Neuronal stem cell (in vitro differentiated cells): Measurements from ENCODE around the gene PLA2G2D.

Experiments used
- DNase-seq: peaks from one replicate; pipeline ENCODE4 v3.0.0-alpha.2; 2013; ENCODE audit warnings: low spot score
- H2AFZ ChIP-seq: one replicate; pipeline ENCODE4 v1.6.1; 2013; ENCODE audit warnings: mild to moderate bottlenecking, low read length, inconsistent platforms
- H2AK5ac ChIP-seq: 2 replicates; pipeline ENCODE4 v1.6.1; 2013; ENCODE audit warnings: low read depth, mild to moderate bottlenecking, inconsistent platforms, low read length, moderate library complexity, mixed read lengths
- H2BK120ac ChIP-seq: 2 replicates; pipeline ENCODE4 v1.6.1; 2013; ENCODE audit warnings: low read depth, mild to moderate bottlenecking, inconsistent platforms, low read length, moderate library complexity, mixed read lengths
- H2BK12ac ChIP-seq: one replicate; pipeline ENCODE4 v1.6.1; 2013; ENCODE audit warnings: low read length, inconsistent platforms
- H2BK15ac ChIP-seq: 2 replicates; pipeline ENCODE4 v1.6.1; 2013; ENCODE audit warnings: mild to moderate bottlenecking, low read length, inconsistent platforms, mixed read lengths
- H2BK5ac ChIP-seq: one replicate; pipeline ENCODE4 v1.6.1; 2013; ENCODE audit warnings: inconsistent platforms, mild to moderate bottlenecking, low read length, moderate library complexity
- H3K14ac ChIP-seq: one replicate; pipeline ENCODE4 v1.6.1; 2013; ENCODE audit warnings: low read length, inconsistent platforms
- H3K18ac ChIP-seq: 2 replicates; pipeline ENCODE4 v1.6.1; 2013; ENCODE audit warnings: low read length, inconsistent platforms
- H3K23ac ChIP-seq: 2 replicates; pipeline ENCODE4 v1.6.1; 2013; ENCODE audit warnings: low read depth, mild to moderate bottlenecking, mixed read lengths, low read length, inconsistent platforms; ENCODE audit not compliant: poor library complexity
- H3K27ac ChIP-seq: replicated peaks from 3 replicates; pipeline ENCODE4 v1.5.1; 2013; ENCODE audit warnings: low read length, inconsistent platforms
- H3K27me3 ChIP-seq, 3 experiments: 2 replicates each; pipeline ENCODE4 v1.6.1; 2013; ENCODE audit warnings: low read length in 3 of 3, mild to moderate bottlenecking in 2 of 3, inconsistent platforms in 1 of 3, low read depth in 1 of 3, mixed read lengths in 1 of 3, moderate library complexity in 1 of 3; ENCODE audit not compliant: control insufficient read depth in 3 of 3, insufficient read depth in 3 of 3
- H3K36me3 ChIP-seq, 2 donors: replicated peaks in 1 of 2; 2 replicates each; pipeline ENCODE4 v1.6.1; 2013; ENCODE audit warnings: low read length in 2 of 2; ENCODE audit not compliant: control insufficient read depth in 2 of 2, insufficient read depth in 2 of 2
- H3K4ac ChIP-seq: 2 replicates; pipeline ENCODE4 v1.6.1; 2013; ENCODE audit warnings: inconsistent platforms, mild to moderate bottlenecking, low read length, moderate library complexity
- H3K4me1 ChIP-seq, 2 donors: 1 replicate in 1 of 2; 2 replicates in 1 of 2; pipeline ENCODE4 v1.6.1; 2013; ENCODE audit warnings: low read length in 2 of 2, low read depth in 1 of 2; ENCODE audit not compliant: control insufficient read depth in 2 of 2, insufficient read depth in 1 of 2
- H3K4me2 ChIP-seq: one replicate; pipeline ENCODE4 v1.6.1; 2013; ENCODE audit warnings: mild to moderate bottlenecking, low read length, inconsistent platforms; ENCODE audit not compliant: insufficient read depth, poor library complexity, severe bottlenecking
- H3K4me3 ChIP-seq, 2 donors: 2 replicates each; pipeline ENCODE4 v1.5.1; 2013; ENCODE audit warnings: low read length in 2 of 2, mild to moderate bottlenecking in 2 of 2, inconsistent platforms in 1 of 2, moderate library complexity in 1 of 2
- H3K79me1 ChIP-seq: one replicate; pipeline ENCODE4 v1.6.1; 2013; ENCODE audit warnings: low read depth, mild to moderate bottlenecking, inconsistent platforms, low read length, moderate library complexity
- H3K9ac ChIP-seq: one replicate; pipeline ENCODE4 v1.6.1; 2013; ENCODE audit warnings: mild to moderate bottlenecking, low read depth, low read length, inconsistent platforms; ENCODE audit not compliant: poor library complexity
- H3K9me3 ChIP-seq, 2 donors: replicated peaks in 1 of 2; 2 replicates each; pipeline versions ENCODE3 to v1.6.1; 2013; ENCODE audit warnings: low read length in 2 of 2, mild to moderate bottlenecking in 2 of 2, inconsistent platforms in 1 of 2, low read depth in 1 of 2, mixed read lengths in 1 of 2, moderate library complexity in 1 of 2; ENCODE audit not compliant: control insufficient read depth in 2 of 2, insufficient read depth in 1 of 2
- H4K8ac ChIP-seq: one replicate; pipeline ENCODE4 v1.6.1; 2013; ENCODE audit warnings: low read depth, mild to moderate bottlenecking, inconsistent platforms, low read length, moderate library complexity
- H4K91ac ChIP-seq: one replicate; pipeline ENCODE4 v1.6.1; 2013; ENCODE audit warnings: low read length, low read depth, mild to moderate bottlenecking, inconsistent platforms; ENCODE audit not compliant: poor library complexity
- WGBS, 2 donors: extraction: QIAGEN DNeasy Blood & Tissue Kit; methylation state at CpG; one replicate each; pipeline ENCODE4 v1.1.7; 2013; ENCODE audit warnings: missing lambda C conversion rate in 2 of 2, mixed read lengths in 1 of 2; ENCODE audit not compliant: insufficient read length in 2 of 2, insufficient replicate concordance in 1 of 2; ENCODE audit errors: extremely low coverage in 2 of 2; 5-methylcytosine and 5-hydroxymethylcytosine counted together

The PLA2G2D gene

DNA sequence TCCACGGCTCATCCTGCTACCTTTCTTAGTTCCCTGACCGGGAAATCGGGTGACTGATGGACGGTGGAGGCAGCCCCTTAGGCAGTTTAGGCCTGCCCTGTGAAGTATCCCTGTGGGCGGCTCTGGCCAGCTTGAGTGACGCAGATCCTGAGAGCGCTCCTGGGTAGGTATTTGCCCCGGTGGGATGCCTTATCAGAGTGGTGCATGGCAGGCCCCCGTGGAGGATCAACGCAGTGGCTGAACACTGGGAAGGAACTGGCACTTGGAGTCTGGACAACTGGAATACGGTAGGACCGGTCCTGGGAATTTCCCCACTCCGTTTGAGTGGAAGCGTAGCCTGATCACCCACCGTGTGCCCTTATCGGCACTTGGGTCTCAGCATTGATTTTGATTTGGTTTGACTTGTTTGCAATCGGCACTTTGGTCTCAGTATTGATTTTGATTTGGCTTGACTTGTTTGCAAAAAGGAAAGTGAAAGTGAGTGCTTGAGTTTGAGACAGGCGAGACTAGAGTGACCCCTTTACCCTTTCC, 35.0 kb upstream of the PLA2G2D start:
- no peak overlapping the region for H3K18ac ChIP-seq
- H4K8ac ChIP-seq = no peak overlapping the region
- H2AFZ ChIP-seq = no peak overlapping the region
- H3K27ac ChIP-seq = no peak overlapping the region
- no peak overlapping the region for H3K4ac ChIP-seq
- H2BK5ac ChIP-seq = no peak overlapping the region
- no peak overlapping the region for H2BK15ac ChIP-seq
- no peak overlapping the region for H2AK5ac ChIP-seq
- DNase-seq = no peak
- no CpG with 5 or more reads among the region's 18 CpGs for WGBS, 2 donors
- no peak overlapping the region for H3K9ac ChIP-seq
- no peaks in the 10 kb centered on the region for H3K79me1 ChIP-seq
- no peak overlapping the region for H2BK12ac ChIP-seq
- peaks cover 0 to 2% of the 10 kb centered on the region in 2 donors for H3K9me3 ChIP-seq
- H3K4me2 ChIP-seq = no peak overlapping the region
- H2BK120ac ChIP-seq = no peak overlapping the region
- H3K4me1 ChIP-seq = no peaks in the 10 kb centered on the region
- peaks cover 0 to 3% (median 0%) of the 10 kb centered on the region in 3 experiments for H3K27me3 ChIP-seq
- H3K36me3 ChIP-seq = no peaks in the 10 kb centered on the region
- H3K4me3 ChIP-seq = no peak overlapping the region
- H3K14ac ChIP-seq = no peak overlapping the region
- H4K91ac ChIP-seq = no peak overlapping the region
- no peak overlapping the region for H3K23ac ChIP-seq

- no peak overlapping the region for H2BK120ac ChIP-seq
- no peak overlapping the region for H2BK15ac ChIP-seq
- H2BK5ac ChIP-seq = no peak overlapping the region
- H3K4me1 ChIP-seq = no peaks in the 10 kb centered on the region
- H2AFZ ChIP-seq = peak overlapping the region; percentile 49
- no CpG with 5 or more reads among the region's 6 CpGs for WGBS, 2 donors
- H3K9me3 ChIP-seq = no peaks in the 10 kb centered on the region
- no peak overlapping the region for H3K27ac ChIP-seq
- peak overlapping the region; percentile 53 for H2AK5ac ChIP-seq
- H4K8ac ChIP-seq = no peak overlapping the region
- H3K9ac ChIP-seq = no peak overlapping the region
- H3K4me2 ChIP-seq = no peak overlapping the region
- no peaks in the 10 kb centered on the region for H3K36me3 ChIP-seq
- H3K27me3 ChIP-seq = peaks cover 0 to 3% (median 0%) of the 10 kb centered on the region in 3 experiments
- H3K14ac ChIP-seq = peak overlapping the region; percentile 67
- DNase-seq = no peak
- H3K18ac ChIP-seq = peak overlapping the region; percentile 42
- H3K4me3 ChIP-seq = no peak overlapping the region
- H4K91ac ChIP-seq = no peak overlapping the region
- no peak overlapping the region for H2BK12ac ChIP-seq
- no peak overlapping the region for H3K4ac ChIP-seq
- no peak overlapping the region for H3K23ac ChIP-seq
- H3K79me1 ChIP-seq = no peaks in the 10 kb centered on the region
Measured at GRCh38 chr1:20153000-20153418, 33.7 kb upstream of the PLA2G2D start.

DNA sequence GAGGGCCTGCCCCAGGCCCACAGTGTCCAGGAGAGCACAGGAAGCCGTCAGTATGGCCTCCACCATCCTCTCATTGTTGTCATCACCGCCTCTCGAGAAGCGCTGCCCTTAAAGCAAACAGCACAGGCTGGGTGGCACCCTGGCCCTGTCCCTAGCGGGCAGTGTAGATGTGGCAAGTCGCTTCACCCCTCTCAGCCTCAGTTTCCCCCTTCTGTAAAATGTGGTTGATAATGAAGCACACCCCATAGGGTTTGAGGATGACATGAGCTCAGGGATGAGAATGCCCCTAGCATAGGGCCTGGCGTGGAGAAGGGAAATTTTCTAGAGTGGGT, 33.2 kb upstream of the PLA2G2D start:
- no peak overlapping the region for H2BK5ac ChIP-seq
- no peak overlapping the region for H3K14ac ChIP-seq
- no peak overlapping the region for H2BK120ac ChIP-seq
- no peaks in the 10 kb centered on the region for H3K79me1 ChIP-seq
- peak overlapping the region; percentile 53 for H2AK5ac ChIP-seq
- H3K4me1 ChIP-seq = no peaks in the 10 kb centered on the region
- H3K23ac ChIP-seq = peak overlapping the region; percentile 86
- H2AFZ ChIP-seq = no peak overlapping the region
- no peak overlapping the region for H3K4me3 ChIP-seq
- H3K27ac ChIP-seq = no peak overlapping the region
- H3K4ac ChIP-seq = no peak overlapping the region
- peak overlapping the region; percentile 81 for H3K18ac ChIP-seq
- WGBS, 2 donors = no CpG with 5 or more reads among the region's 7 CpGs
- no peak overlapping the region for H4K91ac ChIP-seq
- H3K9ac ChIP-seq = no peak overlapping the region
- H3K4me2 ChIP-seq = peak overlapping the region; percentile 52
- DNase-seq = no peak
- H2BK15ac ChIP-seq = peak overlapping the region; percentile 51
- H3K36me3 ChIP-seq = no peaks in the 10 kb centered on the region
- H3K9me3 ChIP-seq = no peaks in the 10 kb centered on the region
- H4K8ac ChIP-seq = no peak overlapping the region
- H3K27me3 ChIP-seq = peaks cover 0 to 3% (median 0%) of the 10 kb centered on the region in 3 experiments
- no peak overlapping the region for H2BK12ac ChIP-seq

DNA sequence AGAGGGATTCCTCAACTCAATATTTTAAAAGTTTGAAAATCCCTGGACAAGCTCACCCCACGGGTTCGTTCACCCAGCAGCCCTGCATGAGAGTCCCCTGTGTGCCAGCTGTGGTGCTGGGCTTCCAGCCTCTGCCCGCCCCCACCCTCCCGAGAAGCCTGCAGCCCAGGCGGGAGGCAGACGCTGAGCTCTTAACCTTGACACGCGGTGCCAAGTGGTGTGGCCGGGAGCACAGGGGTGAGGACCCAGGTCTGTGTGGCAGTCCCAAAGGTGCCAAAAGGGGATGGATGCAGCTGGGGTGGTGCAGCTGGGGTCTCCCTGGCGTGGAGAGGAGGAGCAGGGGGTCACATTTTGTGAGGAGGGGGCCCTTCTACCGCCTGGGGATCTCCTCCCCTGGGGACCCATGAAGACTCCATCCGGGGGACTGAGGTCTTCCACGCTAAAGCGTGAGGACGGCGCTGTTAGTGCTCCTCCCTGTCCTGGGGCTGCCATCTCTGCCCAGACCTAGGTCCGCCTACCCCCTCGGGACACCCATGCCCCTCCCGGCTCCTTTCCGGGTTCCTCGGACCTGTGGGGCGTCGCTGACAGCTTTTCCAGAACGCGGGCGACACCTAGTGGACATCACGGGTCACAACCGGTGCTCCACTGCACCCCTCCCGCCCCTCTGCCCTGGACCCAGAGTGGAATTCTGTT, 32.7 kb upstream of the PLA2G2D start:
- peak overlapping the region; percentile 51 for H2BK15ac ChIP-seq
- H3K4me3 ChIP-seq = no peak overlapping the region
- no peaks in the 10 kb centered on the region for H3K9me3 ChIP-seq
- peaks cover 0 to 3% (median 0%) of the 10 kb centered on the region in 3 experiments for H3K27me3 ChIP-seq
- peak overlapping the region; percentile 82 for H2AFZ ChIP-seq
- H2BK5ac ChIP-seq = no peak overlapping the region
- H3K14ac ChIP-seq = peak overlapping the region; percentile 83
- H3K4me1 ChIP-seq = peaks cover 0 to under 1% of the 10 kb centered on the region in 2 donors
- H4K91ac ChIP-seq = no peak overlapping the region
- H3K27ac ChIP-seq = no peak overlapping the region
- peak overlapping the region; percentile 86 for H3K18ac ChIP-seq
- WGBS, 2 donors = no CpG with 5 or more reads among the region's 29 CpGs
- H3K4me2 ChIP-seq = peak overlapping the region; percentile 52
- no peaks in the 10 kb centered on the region for H3K36me3 ChIP-seq
- peak overlapping the region; percentile 53 for H2AK5ac ChIP-seq
- H4K8ac ChIP-seq = peak overlapping the region; percentile 74
- H2BK12ac ChIP-seq = no peak overlapping the region
- H2BK120ac ChIP-seq = no peak overlapping the region
- H3K4ac ChIP-seq = no peak overlapping the region
- H3K79me1 ChIP-seq = no peaks in the 10 kb centered on the region
- H3K23ac ChIP-seq = peak overlapping the region; percentile 86
- peak overlapping the region; percentile 87 for H3K9ac ChIP-seq
- DNase-seq = peak; percentile 70
